Cardiac fibroblast (primary cell): ENCODE measurements around the gene AFTPH.

Experiments used
- DNase-seq, 2 donors: peaks; one replicate each; pipeline versions ENCODE4 v3.0.0 to v3.0.0-alpha.2; 2010; ENCODE audit warnings: low read depth in 2 of 2
- H3K4me3 ChIP-seq, 2 donors: replicated peaks in 1 of 2; 1 replicate in 1 of 2; 2 replicates in 1 of 2; pipeline ENCODE4 v1.5.1; 2011; ENCODE audit warnings: low read depth in 2 of 2, low read length in 2 of 2, mild to moderate bottlenecking in 2 of 2, moderate library complexity in 1 of 2
- CTCF ChIP-seq: IDR thresholded peaks from one replicate; pipeline ENCODE4 v1.5.1; 2011; ENCODE audit warnings: low read depth, mild to moderate bottlenecking, low read length, inconsistent platforms

AFTPH gene

GRCh38 chr2:64523666-64524603 is at the start of gene AFTPH:
TSS of gene AFTPH (plus strand) at chr2:64524328. CDS start at chr2:64551475, 27,147 bp downstream.
- TF ChIP-seq CTCF = no peak
- peak; percentile 98 to 99 for DNase-seq

GRCh38 chr2:64474636-64475035 is 49.5 kb upstream of the AFTPH start:
- DNase-seq = no peak
- no peak overlapping the region for H3K4me3 ChIP-seq
- TF ChIP-seq CTCF = no peak

More at GRCh38 chr2:64523666-64524603, at the start of gene AFTPH:
- H3K4me3 ChIP-seq = peak within 1 kb of the TSS; percentile 89 to 98

GRCh38 chr2:64477037-64477436 is 47.1 kb upstream of the AFTPH start:
- no peak for TF ChIP-seq CTCF
- no peak for DNase-seq
- H3K4me3 ChIP-seq = no peak overlapping the region

- no peak for TF ChIP-seq CTCF
- no peak overlapping the region for H3K4me3 ChIP-seq
These were observed 46.1 kb upstream of the AFTPH start for GRCh38 chr2:64477979-64478378.

GRCh38 chr2:64478502-64479230 is 45.5 kb upstream of the AFTPH start:
- no peak for TF ChIP-seq CTCF
- no peak for DNase-seq
- H3K4me3 ChIP-seq = no peak overlapping the region

More at GRCh38 chr2:64477979-64478378, 46.1 kb upstream of the AFTPH start:
- DNase-seq = no peak

- no peak for DNase-seq
- no peak for TF ChIP-seq CTCF
These were observed 44.6 kb upstream of the AFTPH start for GRCh38 chr2:64479259-64480117.

More at GRCh38 chr2:64479259-64480117, 44.6 kb upstream of the AFTPH start:
- no peak overlapping the region for H3K4me3 ChIP-seq
